NT2/D1 (cell line): ENCODE results near the gene PSKH1.

Experiments
- DNase-seq: peaks from one replicate; pipeline ENCODE4 v3.0.0-alpha.2; 2011; ENCODE audit warnings: low read depth, low spot score
- H3K27me3 ChIP-seq: 2 replicates; pipeline ENCODE4 v1.6.0; 2011; ENCODE audit warnings: mild to moderate bottlenecking; ENCODE audit not compliant: insufficient read length, insufficient read depth
- H3K36me3 ChIP-seq: 2 replicates; pipeline ENCODE4 v1.6.1; 2011; ENCODE audit warnings: mild to moderate bottlenecking, low read length, mixed read lengths; ENCODE audit not compliant: insufficient read depth, insufficient read length
- H3K4me1 ChIP-seq: 2 replicates; pipeline ENCODE4 v1.5.1; 2011; ENCODE audit not compliant: insufficient read depth, insufficient read length
- H3K4me3 ChIP-seq: 2 replicates; pipeline ENCODE4 v1.5.1; 2011; ENCODE audit warnings: low read depth; ENCODE audit not compliant: insufficient read length
- H3K9ac ChIP-seq: 2 replicates; pipeline ENCODE4 v1.6.0; 2011; ENCODE audit warnings: low read depth; ENCODE audit not compliant: insufficient read length
- H3K9me3 ChIP-seq: 2 replicates; pipeline ENCODE4 v1.5.1; 2011; ENCODE audit warnings: mild to moderate bottlenecking, low read length; ENCODE audit not compliant: insufficient read depth
- SUZ12 ChIP-seq: IDR thresholded peaks from 2 replicates; pipeline ENCODE4 v1.6.1; 2011; ENCODE audit not compliant: insufficient read length, insufficient read depth; ENCODE audit errors: extremely low read depth
- YY1 ChIP-seq: IDR thresholded peaks from 2 replicates; pipeline ENCODE4 v1.6.1; 2011; ENCODE audit not compliant: insufficient read length, insufficient read depth
- ZNF274 ChIP-seq: IDR thresholded peaks from 2 replicates; pipeline ENCODE4 v1.6.1; 2011; ENCODE audit warnings: mild to moderate bottlenecking, low read depth, low read length

PSKH1 gene

GRCh38 chr16:67869653-67870052 is 23.4 kb upstream of the PSKH1 start:
- Histone ChIP-seq H3K27me3 (no peaks in the 10 kb centered on the region), H3K9ac (no peak overlapping the region), H3K9me3 (no peaks in the 10 kb centered on the region), H3K36me3 (peaks cover 74% of the 10 kb centered on the region), H3K4me3 (no peak overlapping the region), H3K4me1 (peaks cover 5% of the 10 kb centered on the region)
- TF ChIP-seq YY1 (no peak), SUZ12 (no peak), ZNF274 (no peak)
- no peak for DNase-seq

DNA sequence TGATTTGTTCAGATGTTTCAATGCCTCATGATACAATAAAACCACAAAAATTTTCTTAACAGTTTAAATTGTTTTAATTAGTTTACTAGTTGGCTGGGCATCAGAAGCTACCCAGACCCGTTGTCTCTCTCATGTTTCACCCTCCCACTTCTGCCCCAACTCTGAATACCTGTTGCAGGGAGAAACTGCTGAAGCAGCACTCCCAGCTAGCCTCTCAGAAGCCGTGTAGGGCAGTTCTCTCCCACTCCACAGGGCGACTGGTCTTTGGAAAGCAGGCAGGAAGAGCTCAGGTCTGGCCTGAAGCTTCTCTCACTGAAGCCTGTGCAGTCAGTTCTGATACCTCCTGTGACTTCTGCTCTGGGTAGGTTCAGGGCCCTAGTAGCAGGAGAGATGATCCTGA is 21.8 kb upstream of the PSKH1 start:
- no peak for TF ChIP-seq YY1
- DNase-seq: no peak
- no peaks in the 10 kb centered on the region for H3K27me3 ChIP-seq
- H3K9me3 ChIP-seq: no peaks in the 10 kb centered on the region
- H3K4me1 ChIP-seq: peaks cover 3% of the 10 kb centered on the region
- no peak overlapping the region for H3K4me3 ChIP-seq
- H3K9ac ChIP-seq: no peak overlapping the region
- H3K36me3 ChIP-seq: peaks cover 74% of the 10 kb centered on the region

- Histone ChIP-seq H3K27me3 (no peaks in the 10 kb centered on the region), H3K4me3 (no peak overlapping the region), H3K36me3 (peaks cover 74% of the 10 kb centered on the region), H3K9me3 (no peaks in the 10 kb centered on the region), H3K9ac (peak overlapping the region; percentile 11), H3K4me1 (peaks cover 3% of the 10 kb centered on the region)
- DNase-seq: no peak
- TF ChIP-seq SUZ12: no peak
- TF ChIP-seq YY1: no peak
- TF ChIP-seq ZNF274: no peak
Measured at GRCh38 chr16:67872131-67872630, 20.9 kb upstream of the PSKH1 start.

DNA sequence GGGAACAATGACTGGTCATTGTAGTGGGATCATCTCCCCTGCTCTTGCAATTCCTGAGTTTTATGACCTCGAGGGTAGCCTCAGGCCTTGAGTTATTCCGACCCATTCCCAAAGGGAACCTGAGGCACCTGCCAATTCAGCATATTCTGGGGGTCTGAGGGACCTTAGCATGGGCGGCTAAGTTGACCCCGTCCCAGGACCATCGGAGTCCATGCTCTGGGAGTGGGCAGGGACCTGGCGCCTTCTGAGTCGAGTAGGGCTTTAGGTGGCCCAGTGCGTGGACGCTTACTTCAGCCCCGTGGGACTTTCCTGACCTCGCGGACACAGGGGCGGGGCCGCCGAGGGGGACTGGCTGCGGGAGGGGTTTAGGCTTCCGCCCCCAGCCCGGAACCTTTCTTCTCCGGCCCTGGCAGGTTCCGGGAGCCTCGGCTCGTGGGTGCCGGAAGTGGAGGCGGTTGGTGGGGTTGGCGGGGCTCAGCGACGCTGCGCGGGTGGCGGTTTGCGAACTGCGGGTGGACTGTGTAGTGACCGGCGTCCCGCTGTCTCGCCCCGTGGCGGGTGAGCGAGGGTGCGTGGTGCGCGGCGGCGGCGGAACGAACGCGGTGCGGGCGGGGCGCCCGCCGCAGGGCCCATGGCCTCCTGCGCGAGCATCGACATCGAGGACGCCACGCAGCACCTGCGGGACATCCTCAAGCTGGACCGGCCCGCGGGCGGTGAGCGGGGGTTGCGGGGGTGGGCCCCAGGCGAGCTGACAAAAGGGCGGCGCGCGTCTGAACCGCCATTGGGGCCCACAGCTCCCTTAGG is 20.2 kb upstream of the PSKH1 start, which contains the start of gene EDC4:
Gene EDC4, plus strand, starts transcription at position 422 of the 804 bp plus-strand sequence. Its CDS starts 210 bp downstream, at position 632.
- Histone ChIP-seq H3K4me3 (peak within 1 kb of the TSS; percentile 96), H3K9me3 (no peaks in the 10 kb centered on the region), H3K9ac (peak within 1 kb of the TSS; percentile 97), H3K4me1 (peaks cover 3% of the 10 kb centered on the region), H3K36me3 (peaks cover 74% of the 10 kb centered on the region), H3K27me3 (no peaks in the 10 kb centered on the region)
- no peak for TF ChIP-seq ZNF274
- no peak for TF ChIP-seq YY1
- TF ChIP-seq SUZ12: no peak
- DNase-seq: no peak

- H3K4me3 ChIP-seq: peak overlapping the region; percentile 96
- H3K36me3 ChIP-seq: peaks cover 74% of the 10 kb centered on the region
- H3K4me1 ChIP-seq: peaks cover 3% of the 10 kb centered on the region
- no peak for DNase-seq
- no peaks in the 10 kb centered on the region for H3K27me3 ChIP-seq
- TF ChIP-seq YY1 (no peak), SUZ12 (no peak), ZNF274 (no peak)
- no peaks in the 10 kb centered on the region for H3K9me3 ChIP-seq
- H3K9ac ChIP-seq: peak overlapping the region; percentile 97
Measured at GRCh38 chr16:67873435-67874370, 19.4 kb upstream of the PSKH1 start.

GRCh38 chr16:67874372-67874771 is 18.7 kb upstream of the PSKH1 start:
- Histone ChIP-seq H3K36me3 (peaks cover 74% of the 10 kb centered on the region), H3K4me1 (peaks cover 3% of the 10 kb centered on the region), H3K27me3 (no peaks in the 10 kb centered on the region), H3K4me3 (peak overlapping the region; percentile 96), H3K9ac (peak overlapping the region; percentile 97), H3K9me3 (no peaks in the 10 kb centered on the region)
- no peak for TF ChIP-seq SUZ12
- no peak for TF ChIP-seq YY1
- no peak for TF ChIP-seq ZNF274
- DNase-seq: no peak

DNA sequence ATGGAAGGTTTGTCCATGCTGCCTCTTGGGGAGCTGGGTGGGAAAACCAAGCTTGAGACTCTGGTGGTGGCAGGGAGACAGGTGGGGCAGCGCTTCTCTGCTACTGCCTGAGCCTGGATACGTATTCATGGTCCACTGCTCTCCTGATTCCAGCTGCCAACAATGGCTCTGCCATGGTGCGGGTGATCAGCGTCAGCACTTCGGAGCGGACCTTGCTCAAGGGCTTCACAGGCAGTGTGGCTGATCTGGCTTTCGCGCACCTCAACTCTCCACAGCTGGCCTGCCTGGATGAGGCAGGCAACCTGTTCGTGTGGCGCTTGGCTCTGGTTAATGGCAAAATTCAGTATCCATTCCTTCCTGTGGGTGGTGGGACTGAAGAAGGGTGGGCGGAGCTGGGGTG is 16.0 kb upstream of the PSKH1 start:
- Histone ChIP-seq H3K4me1 (peaks cover 3% of the 10 kb centered on the region), H3K9ac (no peak overlapping the region)
- no peak for DNase-seq

More for the DNA sequence above, 16.0 kb upstream of the PSKH1 start:
- Histone ChIP-seq H3K9me3 (no peaks in the 10 kb centered on the region), H3K27me3 (no peaks in the 10 kb centered on the region), H3K4me3 (no peak overlapping the region), H3K36me3 (peaks cover 76% of the 10 kb centered on the region)
- TF ChIP-seq ZNF274 (no peak), SUZ12 (no peak), YY1 (no peak)
